ENCODE measurements around the gene SLC44A2.

Gene SLC44A2

GRCh38 chr19:10615429-10616023 lies 9.8 kb upstream of the SLC44A2 start:
- DNase-seq (ENCODE audit: low read depth in 2 of 2), result no peak

- no peak for DNase-seq (ENCODE audit: low read depth in 2 of 2)
Measured at GRCh38 chr19:10617409-10618121, 7.8 kb upstream of the SLC44A2 start.

GRCh38 chr19:10618846-10619245 lies 6.5 kb upstream of the SLC44A2 start:
- no peak for DNase-seq (ENCODE audit: low read depth in 2 of 2)

- DNase-seq (ENCODE audit: low read depth in 2 of 2), result no peak
Measured at GRCh38 chr19:10620786-10621185, 4.6 kb upstream of the SLC44A2 start.

- DNase-seq (ENCODE audit: low read depth in 2 of 2), result no peak
Measured at GRCh38 chr19:10621966-10622365, 3.4 kb upstream of the SLC44A2 start.

GRCh38 chr19:10624585-10624984 lies 768 bp upstream of the SLC44A2 start:
- DNase-seq (ENCODE audit: low read depth in 2 of 2), result no peak

GRCh38 chr19:10625762-10626138 lies 397 bp downstream of the SLC44A2 start:
- DNase-seq (ENCODE audit: low read depth in 2 of 2), result no peak

- no peak for DNase-seq (ENCODE audit: low read depth in 2 of 2)
Measured at GRCh38 chr19:10631874-10632273, 6.5 kb downstream of the SLC44A2 start.

- DNase-seq (ENCODE audit: low read depth in 2 of 2), result no peak
Measured at GRCh38 chr19:10634430-10634829, 9.1 kb downstream of the SLC44A2 start.

- DNase-seq (ENCODE audit: low read depth in 2 of 2), result no peak
Measured at GRCh38 chr19:10634963-10635362, 9.6 kb downstream of the SLC44A2 start.

GRCh38 chr19:10636304-10636972 lies 11.1 kb downstream of the SLC44A2 start:
- no peak for DNase-seq (ENCODE audit: low read depth in 2 of 2)

- no peak for DNase-seq (ENCODE audit: low read depth in 2 of 2)
Measured at GRCh38 chr19:10637894-10638293, 12.5 kb downstream of the SLC44A2 start.

- DNase-seq (ENCODE audit: low read depth in 2 of 2), result no peak
Measured at GRCh38 chr19:10639836-10640235, 14.5 kb downstream of the SLC44A2 start.

GRCh38 chr19:10640361-10640760 lies 15.0 kb downstream of the SLC44A2 start:
- DNase-seq (ENCODE audit: low read depth in 2 of 2), result no peak

GRCh38 chr19:10641248-10641647 lies 15.9 kb downstream of the SLC44A2 start:
- DNase-seq (ENCODE audit: low read depth in 2 of 2), result no peak

- DNase-seq (ENCODE audit: low read depth in 2 of 2), result no peak
Measured at GRCh38 chr19:10642473-10643171, 17.3 kb downstream of the SLC44A2 start.

GRCh38 chr19:10643172-10643967 lies 18.0 kb downstream of the SLC44A2 start:
- DNase-seq (ENCODE audit: low read depth in 2 of 2), result no peak

GRCh38 chr19:10643968-10644259 lies 18.6 kb downstream of the SLC44A2 start:
- DNase-seq (ENCODE audit: low read depth in 2 of 2), result no peak

- DNase-seq (ENCODE audit: low read depth in 2 of 2), result peak; percentile 75 to 81
Measured at GRCh38 chr19:10644260-10645007, 19.1 kb downstream of the SLC44A2 start.

GRCh38 chr19:10646456-10647159 lies 21.3 kb downstream of the SLC44A2 start:
- DNase-seq (ENCODE audit: low read depth in 2 of 2), result no peak

- DNase-seq (ENCODE audit: low read depth in 2 of 2), result no peak
Measured at GRCh38 chr19:10648360-10648759, 23.0 kb downstream of the SLC44A2 start.
